ENCODE results near the gene PRG2. TPM values are rescaled to one million over a fixed set of nuclear protein-coding genes. Genes with fewer than 3 reads are reported as not detected.

The PRG2 gene
- total RNA-seq, 4 donors from 2014 or later, result 1.0 TPM; not detected in 3

DNA sequence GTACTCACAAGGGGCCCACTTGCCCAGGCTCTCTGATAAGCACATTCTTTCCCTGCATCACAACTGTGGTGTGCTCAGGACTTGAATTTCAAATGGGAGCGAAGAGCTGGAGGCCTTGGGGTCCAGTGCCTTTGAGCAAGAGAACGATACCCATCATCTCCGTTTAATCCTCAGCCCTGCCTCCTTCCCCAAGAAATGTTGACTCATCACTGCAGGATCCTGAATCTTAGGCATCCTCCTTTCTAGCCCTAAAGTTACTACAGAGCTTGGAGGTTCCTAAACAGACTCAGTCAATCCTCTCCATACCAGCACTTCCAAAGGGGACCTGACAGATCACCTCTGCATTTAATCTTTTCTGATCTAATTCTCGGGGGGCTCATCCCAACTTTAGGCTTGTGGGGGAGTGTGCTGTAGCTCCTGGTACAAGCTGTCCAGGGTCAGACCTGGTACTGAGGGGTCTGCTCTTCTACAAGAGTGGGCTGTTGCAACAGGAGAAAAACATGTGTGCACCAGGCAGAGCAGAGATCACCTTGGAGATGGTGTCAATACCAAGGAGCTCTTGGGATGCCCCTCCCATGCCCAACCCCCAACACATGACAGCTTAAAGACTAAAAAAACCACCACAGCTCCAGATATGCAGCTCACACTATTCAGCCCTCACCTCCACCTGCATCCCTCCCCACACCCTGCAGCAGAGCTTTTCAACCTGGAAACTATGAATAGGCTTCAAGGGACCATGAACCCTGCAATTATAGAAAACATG is 3.9 kb upstream of the PRG2 start:
- no peak for TF ChIP-seq CTCF (IDR thresholded peaks at IDR 0.05; ENCODE audit: low read depth)

GRCh38 chr11:57392763-57393105 is 2.3 kb upstream of the PRG2 start:
- TF ChIP-seq CTCF (IDR thresholded peaks at IDR 0.05; ENCODE audit: low read depth), result no peak

DNA sequence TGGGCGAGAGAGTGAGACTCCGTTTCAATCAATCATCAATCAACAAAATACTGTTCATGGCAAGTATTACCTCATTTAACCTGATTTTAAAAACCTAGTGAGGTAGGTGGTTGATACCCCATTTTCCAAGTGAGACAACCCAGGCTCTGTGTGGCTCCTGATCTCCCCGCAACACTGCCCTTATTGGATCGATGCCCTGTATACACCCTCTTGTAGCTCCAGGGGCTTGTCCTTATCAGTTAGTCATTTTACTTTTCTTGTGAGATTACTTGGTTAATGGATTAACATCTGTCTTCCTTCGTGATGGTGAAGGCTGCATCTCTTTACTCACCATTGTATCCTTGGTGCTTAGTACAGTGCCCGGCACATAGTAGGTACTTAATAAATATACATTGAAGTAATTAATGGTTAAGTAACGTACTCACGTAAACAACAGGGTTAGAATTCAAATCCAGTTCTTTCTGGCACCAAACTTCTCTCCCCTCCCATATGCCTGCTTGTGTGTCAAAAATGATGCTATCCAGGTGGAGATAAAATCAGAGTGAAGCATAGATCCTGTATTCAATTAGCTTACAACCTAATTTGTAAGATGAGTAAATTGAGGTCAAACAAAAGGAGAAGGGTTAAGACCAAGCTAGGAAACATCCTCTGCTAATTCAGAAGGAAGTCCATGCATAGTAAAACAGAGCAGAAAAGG is 1.8 kb upstream of the PRG2 start:
- no peak for TF ChIP-seq CTCF (IDR thresholded peaks at IDR 0.05; ENCODE audit: low read depth)

- no peak for TF ChIP-seq CTCF (IDR thresholded peaks at IDR 0.05; ENCODE audit: low read depth)
Observed at GRCh38 chr11:57391539-57391938, 1.1 kb upstream of the PRG2 start.

GRCh38 chr11:57391111-57391510 is 661 bp upstream of the PRG2 start:
- TF ChIP-seq CTCF (IDR thresholded peaks at IDR 0.05; ENCODE audit: low read depth), result no peak

DNA sequence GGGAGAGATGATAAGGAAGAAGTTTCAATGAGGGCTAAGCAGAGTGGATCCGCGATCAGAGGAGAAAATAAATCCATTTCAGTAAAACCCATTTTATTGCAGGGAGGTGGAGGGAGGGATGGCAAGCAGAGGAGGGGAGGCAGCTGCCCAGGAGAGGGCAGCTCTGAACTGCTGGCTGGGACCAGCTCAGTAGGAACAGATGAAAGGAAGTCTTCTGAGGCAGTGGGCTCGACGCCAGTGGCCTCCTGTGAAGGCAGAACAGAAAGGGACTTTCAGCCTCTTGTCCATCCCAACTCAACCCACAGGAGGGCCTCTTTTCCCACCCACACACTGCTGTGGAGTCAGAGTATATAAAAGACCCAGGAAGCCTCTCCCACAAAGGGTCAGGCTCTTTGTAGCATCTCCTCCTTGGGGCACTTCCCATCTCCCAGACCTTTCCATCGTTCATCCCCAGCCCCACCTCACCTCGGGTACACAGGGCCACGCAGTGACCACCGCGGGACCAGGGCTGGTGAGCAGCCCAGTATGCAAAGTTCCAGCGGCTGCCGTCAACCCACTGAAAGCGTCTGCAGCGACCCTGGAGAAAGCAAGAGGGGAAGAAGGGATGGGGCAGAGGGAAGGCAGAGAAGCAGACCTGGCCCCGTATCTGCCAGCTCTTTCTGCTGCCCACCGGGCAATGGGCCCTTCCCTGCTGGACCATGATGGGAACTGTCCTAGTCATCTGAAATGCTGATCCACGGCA is 3.0 kb downstream of the PRG2 start:
- no peak for TF ChIP-seq CTCF (IDR thresholded peaks at IDR 0.05; ENCODE audit: low read depth)

All from subcutaneous adipose tissue (tissue), 4 donors.